Globus pallidus (tissue), 1 donor: ENCODE measurements around the gene RBBP6.
A peak's percentile ranks its signal among the peaks of the same experiment; 100 is the strongest.
"Not testable (repeated sequence)": the region's sequence is repeated elsewhere in the genome, so short reads cannot be mapped to it uniquely, and the experiment has no call there.

Source experiments
- DNase-seq: peaks from one replicate; pipeline ENCODE4 v3.0.0-alpha.2; 2015; ENCODE audit warnings: low spot score

RBBP6 gene

GRCh38 chr16:24539295-24539849, at the start of gene RBBP6:
Gene RBBP6 (plus strand): TSS chr16:24539566. CDS start chr16:24540627, 1,061 bp downstream.
- peak; percentile 97 for DNase-seq

DNA sequence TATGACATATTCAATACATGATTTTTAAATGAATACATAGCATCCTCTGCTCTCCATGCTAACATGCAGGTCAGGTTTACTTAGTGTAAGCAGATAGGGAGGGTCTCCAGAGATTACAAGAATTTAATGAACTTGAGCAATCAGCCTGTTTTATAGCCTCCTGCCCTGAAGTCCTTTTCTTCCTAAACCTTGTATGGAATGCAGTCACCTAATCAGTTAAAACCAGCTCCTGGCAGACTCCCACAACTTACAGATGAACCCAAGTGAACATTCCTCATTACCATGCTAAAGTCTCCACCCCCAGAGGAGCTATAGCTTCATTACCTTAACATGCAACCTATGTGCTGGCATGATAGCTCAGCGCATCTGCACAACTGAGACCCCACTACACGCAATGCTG, 48.5 kb upstream of the RBBP6 start:
- DNase-seq, result no peak

GRCh38 chr16:24491731-24492130, 47.6 kb upstream of the RBBP6 start:
- no peak for DNase-seq

- DNase-seq, result no peak
These were observed 45.5 kb upstream of the RBBP6 start for GRCh38 chr16:24493821-24494220.

GRCh38 chr16:24495207-24495606, 44.2 kb upstream of the RBBP6 start:
- not testable (repeated sequence) for DNase-seq

DNA sequence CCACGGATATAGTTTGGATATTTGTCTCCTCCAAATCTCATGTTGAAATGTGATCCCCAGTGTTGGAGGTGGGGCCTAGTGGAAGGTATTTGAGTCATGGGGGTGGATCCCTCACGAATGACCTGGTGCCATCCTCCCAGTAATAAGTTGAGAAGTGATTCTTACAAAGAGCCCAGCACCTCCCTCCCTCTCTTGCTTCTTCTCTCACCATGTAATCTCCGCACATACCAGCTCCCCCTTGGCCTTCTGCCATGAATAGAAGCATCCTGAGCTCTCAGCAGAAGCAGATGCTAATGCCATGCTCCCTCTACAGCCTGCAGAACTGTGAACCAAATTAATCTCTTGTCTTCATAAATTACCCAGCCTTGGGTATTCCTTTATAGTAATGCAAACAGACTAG, 41.9 kb upstream of the RBBP6 start:
- DNase-seq, result no peak

- DNase-seq, result peak; percentile 12
These were observed 40.1 kb upstream of the RBBP6 start for GRCh38 chr16:24499193-24499814.

- peak; percentile 63 for DNase-seq
These were observed 34.7 kb upstream of the RBBP6 start for GRCh38 chr16:24504472-24505345.

- DNase-seq, result no peak
These were observed 33.4 kb upstream of the RBBP6 start for GRCh38 chr16:24505959-24506358.

DNA sequence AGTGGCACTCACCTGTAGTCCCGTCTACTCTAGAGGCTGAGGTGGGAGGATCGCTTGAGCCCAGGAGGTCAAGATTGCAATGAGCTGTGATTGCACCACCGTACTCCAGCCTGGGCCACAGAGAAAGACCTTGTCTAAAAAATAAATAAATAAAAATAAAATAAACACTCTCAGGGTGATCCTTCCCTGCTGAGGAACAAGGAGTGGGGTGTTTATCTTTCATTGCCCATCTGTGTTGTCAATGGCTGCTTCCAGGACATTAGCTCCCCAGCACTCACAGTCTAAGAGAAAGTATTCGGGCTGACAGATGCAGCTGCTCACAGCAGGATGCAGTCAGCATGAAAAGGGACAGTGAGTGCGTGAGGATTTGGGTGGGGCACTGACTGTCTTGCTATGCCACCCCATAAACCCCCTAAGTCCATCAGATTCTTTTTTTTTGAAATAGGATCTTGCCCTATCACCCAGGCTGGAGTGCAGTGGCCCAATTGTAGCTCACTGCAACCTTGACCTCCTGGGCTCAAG, 31.3 kb upstream of the RBBP6 start:
- no peak for DNase-seq

- no peak for DNase-seq
These were observed 30.8 kb upstream of the RBBP6 start for GRCh38 chr16:24508614-24509013.

GRCh38 chr16:24509536-24509935, 29.8 kb upstream of the RBBP6 start:
- no peak for DNase-seq

- no peak for DNase-seq
These were observed 28.2 kb upstream of the RBBP6 start for GRCh38 chr16:24511174-24511573.

GRCh38 chr16:24511792-24512191, 27.6 kb upstream of the RBBP6 start:
- no peak for DNase-seq

DNA sequence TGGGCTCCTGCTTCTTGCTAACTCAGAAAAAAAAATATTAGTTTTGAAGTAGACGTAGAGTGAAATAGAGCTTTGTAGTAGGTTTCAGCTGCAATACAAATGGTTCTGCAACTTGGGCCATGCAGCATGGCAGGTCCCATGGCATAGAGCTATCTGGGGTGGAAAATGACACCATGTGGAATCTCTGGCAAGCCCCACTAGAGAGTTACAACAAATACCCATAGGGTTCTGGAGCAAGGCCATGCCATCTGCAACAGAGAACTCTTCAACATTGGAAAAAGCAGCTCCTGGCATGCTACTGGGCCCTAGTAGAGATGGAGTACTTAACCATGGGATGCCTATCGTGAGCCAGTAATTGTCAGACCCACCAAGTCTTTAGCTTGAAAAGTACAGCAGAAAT, 25.3 kb upstream of the RBBP6 start:
- DNase-seq, result no peak

DNA sequence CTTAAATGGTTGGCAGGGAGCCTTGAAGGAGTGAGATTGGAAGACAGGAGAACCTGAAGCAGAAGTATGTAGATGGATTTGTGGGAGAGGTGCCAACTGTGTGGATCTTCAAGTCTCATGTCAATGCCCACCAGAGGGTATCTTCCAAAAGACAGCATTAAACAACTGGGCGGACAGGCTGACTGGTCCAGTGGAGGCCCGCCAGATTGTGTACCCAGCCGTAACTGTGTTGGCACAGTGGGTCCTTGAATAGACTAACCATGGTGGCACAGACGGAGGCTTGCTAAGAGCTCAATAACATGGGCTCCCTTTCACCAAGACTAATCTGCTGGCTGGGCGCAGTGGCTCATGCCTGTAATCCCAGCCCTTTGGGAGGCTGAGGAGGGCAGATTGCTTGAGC, 24.2 kb upstream of the RBBP6 start:
- no peak for DNase-seq

DNA sequence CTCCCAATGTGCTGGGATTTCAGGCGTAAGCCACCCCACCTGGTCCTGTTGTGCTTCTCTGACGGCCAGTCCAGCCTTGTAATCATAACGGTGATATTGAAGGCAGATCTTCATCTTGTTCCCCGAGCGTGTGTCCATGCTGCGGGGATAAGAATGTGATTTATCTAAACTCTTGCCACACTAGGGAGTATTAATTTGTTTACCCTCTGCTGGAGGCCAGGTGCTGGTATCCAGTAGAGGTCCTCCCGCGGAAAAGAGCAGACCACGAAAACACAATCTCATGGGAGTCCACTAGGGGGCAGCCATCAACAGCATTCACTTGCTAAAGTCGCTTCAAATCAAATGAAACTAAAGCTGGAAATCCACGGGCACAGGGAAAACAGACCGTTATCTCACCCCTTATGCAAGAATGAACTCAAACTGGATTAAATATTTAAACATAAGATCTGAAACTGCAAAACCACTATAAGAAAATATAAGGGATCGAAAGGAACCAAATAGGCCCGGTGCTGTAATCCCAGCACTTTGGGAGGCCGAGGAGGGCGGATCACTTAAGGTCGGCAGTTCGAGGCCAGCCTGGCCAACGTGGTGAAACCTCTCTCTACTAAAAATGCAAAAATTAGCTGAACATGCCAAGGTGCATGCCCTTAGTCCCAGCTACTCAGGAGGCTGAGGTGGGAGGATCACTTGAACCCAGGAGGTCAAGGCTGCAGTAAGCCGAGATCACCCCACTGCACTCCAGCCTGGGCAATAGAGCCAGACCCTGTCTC, 22.3 kb upstream of the RBBP6 start:
- peak; percentile 80 for DNase-seq

DNA sequence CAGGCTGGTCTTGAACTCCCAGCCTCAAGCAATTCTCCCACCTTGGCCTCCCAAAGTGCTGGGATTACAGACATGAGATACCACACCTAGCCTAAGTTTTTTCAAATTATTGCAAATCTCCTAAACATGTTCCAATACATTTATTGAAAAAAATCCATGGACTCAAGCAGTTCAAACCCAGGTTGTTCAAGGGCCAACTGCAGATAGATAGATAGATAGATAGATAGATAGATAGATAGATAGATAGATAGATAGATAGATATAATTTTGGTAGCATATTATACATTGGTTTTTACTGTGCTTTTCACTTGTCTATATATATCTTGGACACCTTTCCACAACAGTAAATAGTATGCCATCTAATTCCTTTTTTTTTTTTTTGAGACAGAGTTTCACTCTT, 20.9 kb upstream of the RBBP6 start:
- no peak for DNase-seq

DNA sequence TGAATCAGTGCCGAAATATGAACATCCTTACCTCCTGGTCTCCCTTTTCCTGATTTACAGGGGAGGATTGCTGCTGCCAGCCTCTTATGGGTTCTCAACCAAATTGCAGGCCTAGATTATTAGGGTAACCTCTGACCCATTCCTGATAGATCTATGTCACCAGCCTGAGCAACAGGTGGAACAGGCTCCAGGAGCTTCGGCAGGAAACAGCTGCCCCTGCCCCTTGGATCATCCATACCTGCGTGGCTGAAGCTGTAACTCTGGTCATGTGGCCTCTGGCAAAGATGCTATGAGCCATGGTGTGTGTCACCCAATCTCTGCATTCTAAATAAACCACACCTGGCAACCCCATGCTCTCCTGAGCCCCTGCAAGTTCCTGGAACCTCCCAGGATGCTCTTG, 18.4 kb upstream of the RBBP6 start:
- no peak for DNase-seq

- no peak for DNase-seq
These were observed 16.6 kb upstream of the RBBP6 start for GRCh38 chr16:24522751-24523150.

DNA sequence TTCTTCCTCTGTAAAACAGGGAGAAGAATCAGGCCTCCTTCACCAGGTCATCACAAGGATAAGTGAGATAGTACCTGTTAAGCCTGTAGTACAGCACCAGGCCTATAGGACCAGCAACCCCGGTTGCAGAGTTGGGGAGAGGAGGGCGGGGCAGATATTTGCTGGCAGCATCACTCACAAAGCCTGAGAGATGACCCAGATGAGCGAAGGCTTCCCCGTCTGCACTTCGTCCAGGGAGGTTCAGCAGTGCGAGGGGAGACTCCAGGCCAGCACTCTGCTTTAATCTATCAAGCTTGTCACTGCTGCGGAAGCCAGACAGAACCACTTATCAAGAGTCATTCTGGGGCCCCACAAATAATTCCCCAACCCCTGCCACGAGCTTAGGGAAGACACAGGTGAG, 15.8 kb upstream of the RBBP6 start:
- no peak for DNase-seq
